ENCODE measurements around the gene SETDB1.

Gene SETDB1

DNA sequence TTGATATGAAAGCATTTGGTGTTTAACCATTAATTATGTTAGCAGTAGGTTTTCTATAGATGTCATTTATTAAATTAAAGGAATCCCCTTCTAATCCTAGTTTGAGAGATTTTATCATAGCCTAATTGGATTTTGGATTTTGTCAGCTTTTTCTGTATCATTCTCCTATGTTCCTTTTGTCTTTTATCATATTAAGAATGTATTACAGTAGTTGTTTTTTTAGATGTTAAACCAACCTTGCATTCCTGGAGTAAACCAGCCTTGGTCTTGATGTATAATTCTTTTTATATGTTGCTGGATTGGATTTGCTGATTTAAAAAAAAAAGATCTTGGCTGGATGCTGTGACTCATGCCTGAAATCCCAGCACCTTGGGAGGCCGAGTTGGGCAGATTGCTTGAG is 5.6 kb downstream of the SETDB1 start:
- DNase-seq (ENCODE audit: low read depth) = no peak

DNA sequence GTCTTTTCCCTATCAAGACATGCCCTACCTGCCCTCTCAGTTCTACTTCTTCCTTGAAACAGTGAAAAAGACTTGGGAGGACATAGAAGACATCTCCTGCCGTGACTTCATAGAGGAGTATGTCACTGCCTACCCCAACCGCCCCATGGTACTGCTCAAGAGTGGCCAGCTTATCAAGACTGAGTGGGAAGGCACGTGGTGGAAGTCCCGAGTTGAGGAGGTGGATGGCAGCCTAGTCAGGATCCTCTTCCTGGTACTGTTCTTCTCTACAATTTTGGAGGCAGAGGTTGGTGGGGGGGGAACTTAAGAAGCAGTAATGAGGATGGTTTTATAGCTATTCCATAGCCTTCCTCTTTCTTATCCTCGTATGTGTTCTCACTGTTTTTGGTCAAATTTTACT is 18.7 kb downstream of the SETDB1 start:
- no peak for DNase-seq (ENCODE audit: low read depth)

DNA sequence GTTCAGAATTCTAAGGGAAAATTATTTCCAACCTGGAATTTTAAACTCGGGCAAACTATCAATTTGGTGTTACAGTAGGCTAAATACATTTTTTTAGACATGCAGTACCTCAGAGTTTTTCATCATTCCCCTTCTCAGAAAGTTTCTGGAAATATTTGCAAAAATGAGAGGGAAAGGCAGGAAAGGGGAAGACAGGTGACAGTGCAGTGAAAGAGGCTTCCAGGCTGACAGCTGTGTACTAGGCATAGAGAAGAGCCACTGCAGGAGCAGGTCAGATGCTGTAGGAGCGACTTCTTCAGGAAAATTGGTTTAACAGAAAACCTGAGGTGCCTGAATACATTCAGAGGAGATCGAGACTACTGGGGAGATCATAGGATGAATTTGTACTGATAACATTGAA is 28.5 kb downstream of the SETDB1 start:
- DNase-seq (ENCODE audit: low read depth) = no peak

DNA sequence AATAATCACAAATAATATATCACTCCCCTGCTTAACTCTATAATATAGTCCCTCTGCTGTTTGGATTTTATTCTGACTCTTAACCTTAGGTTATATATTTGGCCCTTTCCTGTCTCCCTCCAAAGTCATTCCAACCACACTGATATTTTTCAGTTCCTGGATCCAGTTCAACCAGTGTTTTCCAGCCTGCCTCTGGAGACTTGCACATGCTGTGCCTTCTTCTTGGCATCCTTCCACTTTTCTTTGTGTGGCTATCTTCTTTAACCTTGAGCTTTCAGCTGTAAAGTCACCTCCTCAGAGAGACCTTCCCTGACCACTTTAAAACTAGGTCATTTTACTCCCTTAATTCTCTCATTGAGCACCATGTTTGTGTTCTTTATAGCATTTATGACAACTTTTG is 29.1 kb downstream of the SETDB1 start:
- DNase-seq (ENCODE audit: low read depth) = no peak

DNA sequence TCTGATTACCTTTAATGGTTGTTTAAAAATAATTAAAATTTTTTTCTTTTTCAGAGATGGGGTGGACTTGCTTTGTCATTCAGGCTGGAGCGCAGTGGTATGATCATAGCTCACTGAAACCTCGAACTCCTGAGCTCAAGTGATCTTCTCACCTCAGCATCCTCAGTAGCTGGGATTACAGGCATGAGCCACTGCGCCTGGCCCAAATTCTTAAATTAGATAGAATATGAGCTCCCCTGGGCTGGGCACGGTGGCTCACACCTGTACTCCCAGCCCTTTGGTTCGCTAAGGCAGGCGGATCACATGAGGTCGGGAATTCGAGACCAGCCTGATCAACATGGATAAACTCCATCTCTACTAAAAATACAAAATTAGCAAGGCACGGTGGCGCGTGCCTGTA is 31.5 kb downstream of the SETDB1 start:
- DNase-seq (ENCODE audit: low read depth) = no peak

DNA sequence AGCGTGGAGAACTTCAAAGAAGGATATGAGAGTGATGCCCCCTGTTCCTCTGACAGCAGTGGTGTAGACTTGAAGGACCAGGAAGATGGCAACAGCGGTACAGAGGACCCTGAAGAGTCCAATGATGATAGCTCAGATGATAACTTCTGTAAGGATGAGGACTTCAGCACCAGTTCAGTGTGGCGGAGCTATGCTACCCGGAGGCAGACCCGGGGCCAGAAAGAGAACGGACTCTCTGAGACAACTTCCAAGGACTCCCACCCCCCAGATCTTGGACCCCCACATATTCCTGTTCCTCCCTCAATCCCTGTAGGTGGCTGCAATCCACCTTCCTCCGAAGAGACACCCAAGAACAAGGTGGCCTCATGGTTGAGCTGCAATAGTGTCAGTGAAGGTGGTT is 34.5 kb downstream of the SETDB1 start:
- no peak for DNase-seq (ENCODE audit: low read depth)

DNA sequence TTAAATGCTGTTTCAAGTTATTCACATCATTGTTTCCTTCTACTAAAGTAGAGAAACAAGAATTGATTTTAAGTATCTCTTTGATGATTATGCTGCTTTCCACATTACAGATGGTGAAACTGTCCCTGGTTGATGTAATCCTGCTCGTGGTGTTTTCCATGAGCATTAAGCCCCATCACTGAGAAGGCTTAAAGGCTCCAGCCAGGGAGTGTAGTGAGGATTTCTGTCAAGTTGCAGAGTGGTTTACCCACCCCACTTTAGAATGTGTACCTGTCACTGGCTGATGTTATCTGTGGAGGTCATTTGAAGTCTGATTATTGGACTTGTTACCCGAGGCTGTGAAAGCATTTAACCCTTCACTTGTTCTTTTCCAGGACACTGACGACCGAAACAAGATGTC is 35.6 kb downstream of the SETDB1 start:
- DNase-seq (ENCODE audit: low read depth) = no peak

- no peak for DNase-seq (ENCODE audit: low read depth)
Observed at GRCh38 chr1:150963321-150964163, 37.4 kb downstream of the SETDB1 start.

- no peak for DNase-seq (ENCODE audit: low read depth)
Observed at GRCh38 chr1:150964164-150964489, 38.0 kb downstream of the SETDB1 start.

GRCh38 chr1:150965605-150966004 is 39.4 kb downstream of the SETDB1 start:
- DNase-seq (ENCODE audit: low read depth) = no peak

DNA sequence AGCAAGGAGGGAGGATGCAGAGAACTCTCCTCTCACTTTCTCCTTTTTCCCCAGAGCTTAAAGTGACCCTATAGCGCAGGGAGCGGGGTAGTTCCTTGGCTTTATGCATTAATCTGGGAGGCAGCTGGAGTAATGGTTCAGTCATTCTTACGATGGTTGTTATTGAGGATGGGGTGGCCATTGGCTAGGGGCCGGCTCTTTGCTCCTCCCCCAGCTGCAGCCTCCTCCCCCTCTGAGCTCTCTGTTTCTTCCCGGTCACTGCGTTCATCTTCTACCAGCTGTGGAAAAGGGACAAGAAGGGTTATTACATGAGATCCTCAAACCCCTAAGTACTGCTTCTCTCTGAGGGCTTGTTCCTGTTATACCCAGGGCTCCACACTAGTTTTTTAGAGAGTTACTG is 39.8 kb downstream of the SETDB1 start:
- DNase-seq (ENCODE audit: low read depth) = no peak

GRCh38 chr1:150967936-150968335 is 41.8 kb downstream of the SETDB1 start:
- no peak for DNase-seq (ENCODE audit: low read depth)

GRCh38 chr1:150968491-150968890 is 42.3 kb downstream of the SETDB1 start:
- DNase-seq (ENCODE audit: low read depth) = no peak

DNA sequence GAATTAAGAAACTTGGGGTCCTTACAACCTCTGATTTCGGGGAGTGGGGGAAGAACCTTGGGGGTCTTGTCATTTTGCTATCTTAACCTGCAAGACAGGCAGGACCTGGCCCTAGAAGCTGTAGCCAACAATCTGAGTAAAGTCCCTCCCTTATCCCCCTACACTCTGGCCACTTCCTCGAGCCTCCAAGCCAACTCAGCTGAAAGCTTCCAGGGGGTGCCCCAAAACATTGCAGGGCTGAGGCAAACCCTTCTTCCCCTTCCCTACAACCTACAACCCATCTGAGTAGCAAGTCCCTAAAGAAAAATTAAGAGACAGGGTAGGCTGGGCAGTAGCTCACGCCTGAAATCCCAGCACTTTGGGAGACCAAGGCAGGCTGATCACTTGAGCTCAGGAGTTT is 43.5 kb downstream of the SETDB1 start:
- DNase-seq (ENCODE audit: low read depth) = no peak

GRCh38 chr1:150970808-150971582 is 44.8 kb downstream of the SETDB1 start:
- no peak for DNase-seq (ENCODE audit: low read depth)

GRCh38 chr1:150971583-150972416 is 45.6 kb downstream of the SETDB1 start:
- no peak for DNase-seq (ENCODE audit: low read depth)

GRCh38 chr1:150972417-150972940 is 46.3 kb downstream of the SETDB1 start:
- DNase-seq (ENCODE audit: low read depth) = no peak

DNA sequence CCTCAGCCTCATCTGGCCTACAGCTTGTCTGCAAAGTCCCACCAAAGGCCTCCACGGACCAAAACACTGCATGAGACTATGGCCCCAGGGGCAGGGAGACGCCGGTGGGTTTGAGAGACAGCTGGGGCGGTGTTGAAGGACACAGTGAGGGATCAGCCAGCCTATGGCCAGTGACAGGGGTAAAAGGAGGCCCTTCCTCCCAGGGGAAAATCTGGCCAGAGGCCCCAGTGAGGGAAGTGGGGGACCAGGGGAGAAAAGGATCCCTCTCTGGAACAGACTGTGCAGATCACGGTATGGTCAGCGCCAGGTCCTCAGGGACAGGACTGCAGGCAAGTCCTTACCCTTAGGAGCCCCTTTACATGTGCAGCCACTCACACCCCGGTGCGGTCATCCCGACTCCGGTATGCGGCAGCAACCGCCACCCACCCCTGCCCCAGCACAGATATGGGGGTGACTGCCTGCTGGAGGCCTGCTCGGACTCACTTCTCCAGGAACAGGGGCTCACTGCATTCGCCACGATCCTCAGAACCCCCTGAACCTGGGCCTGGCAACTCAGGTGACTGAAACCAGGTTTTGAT is 47.2 kb downstream of the SETDB1 start:
- no peak for DNase-seq (ENCODE audit: low read depth)

GRCh38 chr1:150973836-150974579 is 47.8 kb downstream of the SETDB1 start:
- DNase-seq (ENCODE audit: low read depth) = no peak

GRCh38 chr1:150974580-150975478 is 48.7 kb downstream of the SETDB1 start, which contains the start of gene CERS2:
Gene CERS2 (minus strand): TSS chr1:150974835. CDS start chr1:150969090, 5,745 bp downstream.
- DNase-seq (ENCODE audit: low read depth) = no peak
